Stimulated activated memory B cell treated with anti-CD40 and anti-IgM and Interleukin-4, amounts not matched to agents 10 μg/mL and 1 μg/mL and 100 μg/mL, for 72 hours (primary cell): ENCODE measurements around the gene SMYD3.

Experiments
- ATAC-seq: fragments of 150-1000 bp; cut with Tn5 transposase; 2 replicates; pipeline ENCODE4 v1.10.0; 2021
- H3K27ac Mint-ChIP-seq: one replicate; pipeline ENCODE4 v1.8.0; 2022; ENCODE audit warnings: mild to moderate bottlenecking, mixed read lengths
- H3K27me3 Mint-ChIP-seq: one replicate; pipeline ENCODE4 v1.8.0; 2022; ENCODE audit warnings: mixed read lengths
- H3K36me3 Mint-ChIP-seq: one replicate; pipeline ENCODE4 v1.8.0; 2022; ENCODE audit warnings: mixed read lengths
- H3K4me1 Mint-ChIP-seq: one replicate; pipeline ENCODE4 v1.8.0; 2022; ENCODE audit warnings: mixed read lengths
- H3K4me3 Mint-ChIP-seq: one replicate; pipeline ENCODE4 v1.8.0; 2022; ENCODE audit warnings: mild to moderate bottlenecking, moderate library complexity, mixed read lengths
- H3K9me3 Mint-ChIP-seq: one replicate; pipeline ENCODE4 v1.8.0; 2022; ENCODE audit warnings: mixed read lengths

Gene SMYD3

GRCh38 chr1:245701631-245702030 lies 805.4 kb downstream of the SMYD3 start:
- Mint-ChIP-seq H3K27ac (no peak overlapping the region), H3K9me3 (no peaks in the 10 kb centered on the region), H3K36me3 (peaks cover 60% of the 10 kb centered on the region), H3K4me3 (no peak overlapping the region), H3K27me3 (no peaks in the 10 kb centered on the region), H3K4me1 (peaks cover 23% of the 10 kb centered on the region)
- ATAC-seq, result no peak

GRCh38 chr1:245700631-245701030 lies 806.4 kb downstream of the SMYD3 start:
- ATAC-seq, result no peak
- Mint-ChIP-seq H3K4me1 (peaks cover 23% of the 10 kb centered on the region), H3K4me3 (no peak overlapping the region), H3K27ac (no peak overlapping the region), H3K36me3 (peaks cover 67% of the 10 kb centered on the region), H3K27me3 (no peaks in the 10 kb centered on the region), H3K9me3 (no peaks in the 10 kb centered on the region)
